Measurements from ENCODE around the gene LAMB4.

- TF ChIP-seq, protein P1, sequence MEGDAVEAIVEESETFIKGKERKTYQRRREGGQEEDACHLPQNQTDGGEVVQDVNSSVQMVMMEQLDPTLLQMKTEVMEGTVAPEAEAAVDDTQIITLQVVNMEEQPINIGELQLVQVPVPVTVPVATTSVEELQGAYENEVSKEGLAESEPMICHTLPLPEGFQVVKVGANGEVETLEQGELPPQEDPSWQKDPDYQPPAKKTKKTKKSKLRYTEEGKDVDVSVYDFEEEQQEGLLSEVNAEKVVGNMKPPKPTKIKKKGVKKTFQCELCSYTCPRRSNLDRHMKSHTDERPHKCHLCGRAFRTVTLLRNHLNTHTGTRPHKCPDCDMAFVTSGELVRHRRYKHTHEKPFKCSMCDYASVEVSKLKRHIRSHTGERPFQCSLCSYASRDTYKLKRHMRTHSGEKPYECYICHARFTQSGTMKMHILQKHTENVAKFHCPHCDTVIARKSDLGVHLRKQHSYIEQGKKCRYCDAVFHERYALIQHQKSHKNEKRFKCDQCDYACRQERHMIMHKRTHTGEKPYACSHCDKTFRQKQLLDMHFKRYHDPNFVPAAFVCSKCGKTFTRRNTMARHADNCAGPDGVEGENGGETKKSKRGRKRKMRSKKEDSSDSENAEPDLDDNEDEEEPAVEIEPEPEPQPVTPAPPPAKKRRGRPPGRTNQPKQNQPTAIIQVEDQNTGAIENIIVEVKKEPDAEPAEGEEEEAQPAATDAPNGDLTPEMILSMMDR (IDR thresholded peaks at IDR 0.05), result no peak
- no peak for TF ChIP-seq POLR2AphosphoS5 (IDR thresholded peaks at IDR 0.05)
Measured at GRCh38 chr7:108069646-108070045, 60.5 kb downstream of the LAMB4 start.

All from prostate gland (tissue), 2 donors.